Chondrocyte (in vitro differentiated cells): ENCODE measurements around the gene SCP2. TPM values are rescaled to one million over a fixed set of nuclear protein-coding genes. Genes with fewer than 3 reads are reported as not detected.

Source experiments
- DNase-seq: peaks from one replicate; pipeline ENCODE4 v3.0.0; 2021; ENCODE audit warnings: mixed read lengths, low spot score
- H3K27ac Mint-ChIP-seq: one replicate; pipeline ENCODE4 v1.8.0; 2021; ENCODE audit warnings: mild to moderate bottlenecking, moderate library complexity, mixed read lengths; ENCODE audit not compliant: unreplicated experiment
- H3K27me3 Mint-ChIP-seq: 2 replicates; pipeline ENCODE4 v1.8.0; 2021; ENCODE audit warnings: low read depth, mixed read lengths
- H3K36me3 Mint-ChIP-seq: 2 replicates; pipeline ENCODE4 v1.8.0; 2021; ENCODE audit warnings: low read depth, mixed read lengths
- H3K4me1 Mint-ChIP-seq: 2 replicates; pipeline ENCODE4 v1.8.0; 2021; ENCODE audit warnings: low read depth, mild to moderate bottlenecking, mixed read lengths
- H3K4me3 Mint-ChIP-seq: one replicate; pipeline ENCODE4 v1.8.0; 2021; ENCODE audit warnings: mild to moderate bottlenecking, moderate library complexity, mixed read lengths; ENCODE audit not compliant: unreplicated experiment
- H3K9me3 Mint-ChIP-seq: 2 replicates; pipeline ENCODE4 v1.8.0; 2021; ENCODE audit warnings: low read depth, mixed read lengths
- total RNA-seq: library from RNA; stranded (reverse); gene quantifications from 3 replicates; pipeline ENCODE4 v1.2.1, GENCODE V29; 2021
- TF ChIP-seq, protein P1 (sequence below): fragments of 200-600 bp; sonication (generic); IDR thresholded peaks from 2 replicates; pipeline ENCODE4 v1.5.0; 2021; ENCODE audit warnings: antibody characterized with exemption, mild to moderate bottlenecking, moderate library complexity

The SCP2 gene
- total RNA-seq, 1 donor from 2014 or later = 87.4 TPM

DNA sequence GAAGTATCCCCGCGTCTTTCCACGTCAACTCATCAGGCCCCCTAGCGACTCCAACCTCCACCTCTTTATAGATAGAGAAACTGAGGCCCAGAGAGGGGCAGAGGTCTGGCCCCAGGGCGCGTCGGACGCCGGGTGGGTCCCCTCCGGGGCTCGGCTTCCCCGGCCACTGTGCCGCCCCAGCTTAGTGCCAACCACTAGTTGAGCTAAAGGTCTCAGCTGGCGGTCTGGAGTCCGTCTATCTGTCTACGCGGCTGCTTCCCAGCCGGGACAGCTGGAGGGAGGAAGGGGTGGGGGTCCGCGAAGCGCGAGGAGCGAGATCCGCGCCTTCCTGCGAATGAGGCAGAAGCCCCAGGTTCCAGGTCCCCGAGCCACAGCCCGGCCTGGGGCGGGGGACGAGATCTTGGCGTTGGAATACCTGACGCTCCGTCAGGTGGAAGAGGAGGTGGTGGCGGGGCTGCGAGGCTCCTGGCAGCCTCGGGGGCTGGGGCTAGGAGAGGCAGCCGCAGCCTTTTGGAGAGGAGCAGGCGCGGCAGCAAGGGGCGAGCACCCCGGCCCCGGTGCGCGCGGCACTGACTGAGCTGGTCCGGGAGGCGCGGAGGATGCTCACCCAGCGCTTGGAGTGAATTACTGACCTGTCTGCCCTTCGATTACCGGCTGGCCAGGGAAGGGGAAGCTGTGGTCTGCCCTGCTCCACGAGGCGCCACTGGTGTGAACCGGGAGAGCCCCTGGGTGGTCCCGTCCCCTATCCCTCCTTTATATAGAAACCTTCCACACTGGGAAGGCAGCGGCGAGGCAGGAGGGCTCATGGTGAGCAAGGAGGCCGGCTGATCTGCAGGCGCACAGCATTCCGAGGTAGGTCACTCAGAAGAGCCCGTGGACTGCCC is 135.9 kb downstream of the SCP2 start:
- H3K27ac Mint-ChIP-seq = no peak overlapping the region
- peaks cover 10% of the 10 kb centered on the region for H3K4me1 Mint-ChIP-seq
- peak; percentile 83 for DNase-seq
- no peaks in the 10 kb centered on the region for H3K9me3 Mint-ChIP-seq
- peak overlapping the region; percentile 76 for H3K4me3 Mint-ChIP-seq
- peaks cover 1% of the 10 kb centered on the region for H3K36me3 Mint-ChIP-seq
- TF ChIP-seq, protein P1, sequence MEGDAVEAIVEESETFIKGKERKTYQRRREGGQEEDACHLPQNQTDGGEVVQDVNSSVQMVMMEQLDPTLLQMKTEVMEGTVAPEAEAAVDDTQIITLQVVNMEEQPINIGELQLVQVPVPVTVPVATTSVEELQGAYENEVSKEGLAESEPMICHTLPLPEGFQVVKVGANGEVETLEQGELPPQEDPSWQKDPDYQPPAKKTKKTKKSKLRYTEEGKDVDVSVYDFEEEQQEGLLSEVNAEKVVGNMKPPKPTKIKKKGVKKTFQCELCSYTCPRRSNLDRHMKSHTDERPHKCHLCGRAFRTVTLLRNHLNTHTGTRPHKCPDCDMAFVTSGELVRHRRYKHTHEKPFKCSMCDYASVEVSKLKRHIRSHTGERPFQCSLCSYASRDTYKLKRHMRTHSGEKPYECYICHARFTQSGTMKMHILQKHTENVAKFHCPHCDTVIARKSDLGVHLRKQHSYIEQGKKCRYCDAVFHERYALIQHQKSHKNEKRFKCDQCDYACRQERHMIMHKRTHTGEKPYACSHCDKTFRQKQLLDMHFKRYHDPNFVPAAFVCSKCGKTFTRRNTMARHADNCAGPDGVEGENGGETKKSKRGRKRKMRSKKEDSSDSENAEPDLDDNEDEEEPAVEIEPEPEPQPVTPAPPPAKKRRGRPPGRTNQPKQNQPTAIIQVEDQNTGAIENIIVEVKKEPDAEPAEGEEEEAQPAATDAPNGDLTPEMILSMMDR = peak; percentile 49
- H3K27me3 Mint-ChIP-seq = no peaks in the 10 kb centered on the region

DNA sequence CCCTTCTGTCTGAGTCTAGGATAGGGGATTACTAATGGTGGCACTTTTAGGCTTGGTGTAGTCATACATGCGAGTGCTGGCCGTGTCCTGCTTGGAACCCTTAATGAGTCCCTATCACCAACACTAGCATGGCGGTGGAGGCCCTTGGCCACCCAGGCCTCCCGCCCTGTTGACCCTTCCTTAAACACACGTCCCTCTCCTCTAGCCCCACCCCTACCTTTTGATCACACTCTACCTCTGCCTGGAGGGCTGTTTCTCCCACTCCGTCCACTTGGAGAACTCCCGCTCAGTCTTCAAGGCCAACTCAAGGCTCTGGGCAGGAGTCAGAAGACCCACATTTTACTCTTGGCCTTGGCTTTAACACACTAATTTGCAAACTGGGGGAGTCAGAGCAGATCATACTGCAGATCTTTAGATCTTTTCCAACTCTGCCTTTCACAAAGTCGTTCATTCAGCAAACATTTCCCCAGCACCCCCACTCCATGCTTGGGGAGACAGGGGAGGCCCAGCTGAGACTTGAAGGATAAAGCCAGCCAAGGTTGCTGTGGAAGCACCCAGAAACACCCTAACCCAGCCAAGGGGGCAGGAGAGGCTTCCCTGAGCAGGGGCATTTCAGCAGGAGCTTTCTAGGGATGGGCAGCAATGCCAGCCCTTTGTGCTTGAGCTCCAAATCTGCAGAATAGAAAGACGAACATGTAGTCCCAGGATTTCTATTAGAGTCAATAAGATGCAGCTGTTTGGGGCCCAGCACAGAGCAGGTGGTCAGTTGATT is 136.9 kb downstream of the SCP2 start:
- Mint-ChIP-seq H3K9me3 (no peaks in the 10 kb centered on the region), H3K36me3 (no peaks in the 10 kb centered on the region), H3K27me3 (no peaks in the 10 kb centered on the region), H3K4me3 (no peak overlapping the region), H3K4me1 (peaks cover 10% of the 10 kb centered on the region), H3K27ac (no peak overlapping the region)
- DNase-seq = peak; percentile 58
- TF ChIP-seq, protein P1 = no peak

DNA sequence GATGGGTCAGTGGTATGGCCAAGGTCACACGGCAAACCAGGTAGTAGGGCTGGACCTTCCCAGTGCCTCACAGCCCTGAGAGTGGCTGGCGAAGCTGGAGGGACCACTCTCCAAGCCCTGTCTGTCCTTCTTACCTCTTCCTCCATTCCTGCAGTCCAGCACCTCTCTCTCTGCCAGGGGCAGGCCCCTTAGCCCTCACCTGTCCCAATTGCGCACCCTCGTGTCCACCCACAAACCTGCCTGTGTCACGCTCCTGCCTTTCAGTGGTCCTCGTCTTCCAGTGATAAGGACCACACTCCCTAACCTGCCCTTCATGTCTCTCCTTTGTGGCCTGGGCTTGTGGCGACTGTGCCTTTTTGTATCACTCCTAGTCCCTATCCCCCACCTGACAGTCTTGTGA is 138.3 kb downstream of the SCP2 start:
- TF ChIP-seq, protein P1 = no peak
- peak; percentile 86 for DNase-seq
- Mint-ChIP-seq H3K27me3 (no peaks in the 10 kb centered on the region), H3K9me3 (no peaks in the 10 kb centered on the region), H3K36me3 (no peaks in the 10 kb centered on the region), H3K4me3 (no peak overlapping the region), H3K27ac (no peak overlapping the region), H3K4me1 (peaks cover 10% of the 10 kb centered on the region)

DNA sequence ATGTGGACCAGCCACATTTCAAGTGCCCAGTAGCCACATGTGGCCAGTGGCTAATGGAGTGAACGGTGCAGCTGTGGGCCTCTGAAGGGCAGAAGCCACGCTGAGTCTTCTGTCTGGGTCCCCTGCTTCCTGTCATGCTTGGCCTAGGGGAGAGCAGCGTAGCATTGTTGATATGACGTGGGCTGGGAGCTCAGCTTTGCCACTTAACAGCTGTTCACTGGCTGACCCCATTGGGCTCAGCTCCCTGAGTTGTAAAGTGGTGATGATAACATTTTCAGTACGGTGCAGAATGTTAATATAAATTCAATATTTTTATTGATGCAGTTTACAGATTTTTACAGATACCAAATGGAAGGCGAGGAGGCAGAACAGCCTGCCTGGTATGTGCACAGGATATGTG is 139.4 kb downstream of the SCP2 start:
- no peak overlapping the region for H3K27ac Mint-ChIP-seq
- H3K4me1 Mint-ChIP-seq = peaks cover 2% of the 10 kb centered on the region
- no peaks in the 10 kb centered on the region for H3K9me3 Mint-ChIP-seq
- no peaks in the 10 kb centered on the region for H3K27me3 Mint-ChIP-seq
- no peak overlapping the region for H3K4me3 Mint-ChIP-seq
- peak; percentile 33 for DNase-seq
- TF ChIP-seq, protein P1 = no peak
- H3K36me3 Mint-ChIP-seq = no peaks in the 10 kb centered on the region

DNA sequence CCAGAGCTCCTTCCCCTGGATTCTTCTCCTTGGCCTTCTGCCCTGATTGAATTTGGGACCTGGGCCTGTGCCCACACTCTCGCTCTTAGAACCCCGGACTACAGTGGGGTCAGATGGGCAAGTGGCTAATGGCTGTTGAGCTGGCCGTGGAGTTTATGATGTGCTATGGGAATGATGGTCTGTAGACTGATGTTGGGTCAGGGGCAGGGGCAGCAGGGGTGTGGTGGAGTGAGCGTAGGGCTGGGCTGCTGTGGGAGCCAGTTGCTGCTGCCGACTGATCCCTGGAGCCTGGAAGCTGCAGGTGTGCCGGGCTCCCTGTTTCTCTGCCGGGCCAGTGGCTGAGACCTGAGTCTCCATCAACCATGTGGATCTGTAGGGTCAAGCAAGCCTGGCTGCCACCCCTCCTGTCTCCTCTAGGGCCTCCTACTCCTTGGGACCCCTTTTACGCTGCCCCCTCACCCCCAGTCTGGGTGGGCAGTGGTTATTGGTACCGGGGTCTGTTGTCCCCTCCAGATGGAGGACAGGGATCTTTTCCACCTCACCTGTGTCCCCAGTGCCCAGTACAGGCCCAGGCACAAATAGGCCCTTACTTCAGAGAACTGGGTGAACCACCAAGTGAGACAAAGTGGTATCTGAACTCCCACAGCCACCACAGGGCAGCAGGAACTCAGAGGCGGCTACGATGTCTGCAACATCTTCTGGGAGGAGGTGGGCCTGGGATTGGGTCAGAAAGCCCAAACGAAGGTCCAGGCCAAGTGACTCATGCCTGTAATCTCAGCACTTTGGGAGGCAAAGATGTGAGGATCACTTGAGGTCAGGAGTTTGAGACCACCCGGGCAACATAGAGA is 140.0 kb downstream of the SCP2 start:
- Mint-ChIP-seq H3K4me1 (no peaks in the 10 kb centered on the region), H3K27me3 (no peaks in the 10 kb centered on the region), H3K9me3 (no peaks in the 10 kb centered on the region), H3K36me3 (no peaks in the 10 kb centered on the region), H3K4me3 (no peak overlapping the region), H3K27ac (no peak overlapping the region)
- peak; percentile 68 for DNase-seq
- TF ChIP-seq, protein P1 = no peak
